OCI-LY3 (cell line): ENCODE results near the gene ETV6.

Experiments used
- H2AFZ ChIP-seq: fragments of 200-600, 300-600 bp; shearing (Covaris generic); 2 replicates; pipeline ENCODE4 v1.6.0; 2014; ENCODE audit warnings: antibody characterized with exemption, low read depth, low read length
- H3K27ac ChIP-seq: fragments of 200-600, 300-600 bp; sonication (generic); 2 replicates; pipeline ENCODE4 v1.5.1; 2014; ENCODE audit warnings: mild to moderate bottlenecking, low read length, moderate library complexity, mixed read lengths
- H3K27me3 ChIP-seq: fragments of 200-600, 300-600 bp; sonication (generic); 2 replicates; pipeline ENCODE4 v1.6.1; 2014; ENCODE audit warnings: low read depth, low read length, mixed read lengths
- H3K36me3 ChIP-seq: fragments of 200-600, 300-600 bp; sonication (generic); replicated peaks from 2 replicates; pipeline ENCODE3; 2014; ENCODE audit warnings: low read depth, low read length, mixed read lengths
- H3K4me1 ChIP-seq: fragments of 300-600, 200-600 bp; sonication (generic); 2 replicates; pipeline ENCODE4 v1.6.1; 2014; ENCODE audit warnings: low read length, mixed read lengths
- H3K4me2 ChIP-seq: fragments of 200-600, 300-600 bp; sonication (generic); 2 replicates; pipeline ENCODE4 v1.6.1; 2014; ENCODE audit warnings: low read length, mixed read lengths
- H3K4me3 ChIP-seq: fragments of 300-600, 200-600 bp; sonication (generic); 2 replicates; pipeline ENCODE4 v1.5.1; 2014; ENCODE audit warnings: antibody characterized with exemption, mild to moderate bottlenecking, low read length, moderate library complexity
- H3K79me2 ChIP-seq: fragments of 300-600, 200-600 bp; shearing (Covaris generic); 2 replicates; pipeline ENCODE4 v1.6.1; 2014; ENCODE audit warnings: mild to moderate bottlenecking, low read length, mixed read lengths
- H3K9ac ChIP-seq: fragments of 300-600, 200-600 bp; shearing (Covaris generic); 2 replicates; pipeline ENCODE4 v1.6.0; 2014; ENCODE audit warnings: mild to moderate bottlenecking, low read length, moderate library complexity
- H3K9me3 ChIP-seq: fragments of 200-600, 300-600 bp; shearing (Covaris generic); 2 replicates; pipeline ENCODE4 v1.6.1; 2014; ENCODE audit warnings: low read length, mixed read lengths; ENCODE audit not compliant: insufficient read depth
- H4K20me1 ChIP-seq: fragments of 200-600, 300-600 bp; sonication (generic); 2 replicates; pipeline ENCODE4 v1.6.1; 2016; ENCODE audit warnings: low read length, mixed read lengths; ENCODE audit not compliant: insufficient read depth
- EZH2phosphoT487 ChIP-seq: fragments of 200-600 bp; shearing (Covaris generic); IDR thresholded peaks from 2 replicates; pipeline ENCODE4 v1.6.1; 2018; ENCODE audit warnings: antibody characterized with exemption, mixed run types, low read depth
- TF ChIP-seq, protein P1 (sequence below): fragments of 200-600, 300-600 bp; sonication (generic); IDR thresholded peaks from 2 replicates; pipeline ENCODE4 v1.5.1; 2014; ENCODE audit warnings: antibody characterized with exemption, low read length, low read depth

ETV6 gene

DNA sequence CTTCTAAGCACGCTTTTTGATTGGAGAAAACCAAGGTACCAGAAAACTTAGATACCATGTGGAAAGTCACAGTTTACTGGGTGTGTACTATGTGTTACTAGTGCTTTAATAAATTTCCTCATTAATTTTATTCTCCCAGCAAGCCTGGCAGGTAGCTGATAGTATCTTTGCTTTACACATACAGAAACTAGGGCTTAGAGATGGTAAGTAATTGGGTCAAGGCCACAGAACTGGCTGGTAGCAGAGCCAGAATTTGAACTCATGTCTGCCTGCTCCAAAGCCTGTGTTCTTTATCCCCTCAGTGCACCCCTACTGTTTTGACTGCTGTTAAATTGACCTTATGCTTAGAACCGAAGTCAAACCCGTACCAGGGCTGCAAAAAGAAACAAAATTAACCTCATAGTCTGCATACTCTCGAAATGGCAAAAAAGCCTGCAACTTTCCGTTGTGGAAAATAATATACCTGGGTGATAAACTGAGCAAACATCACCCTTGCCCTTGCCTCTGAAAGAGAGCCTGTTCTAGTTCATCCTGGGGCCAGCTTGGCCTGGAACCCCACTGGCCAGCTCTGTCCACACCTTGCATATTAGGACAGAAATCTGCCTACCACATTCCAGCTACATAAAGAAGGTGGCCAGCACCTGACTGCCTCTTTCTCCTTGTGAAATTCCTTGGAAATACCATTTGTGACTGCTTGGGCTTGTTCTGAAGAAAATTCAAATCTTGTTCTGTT, 118.9 kb downstream of the ETV6 start:
- H3K4me1 ChIP-seq: peaks cover 99% of the 10 kb centered on the region
- H4K20me1 ChIP-seq: no peaks in the 10 kb centered on the region
- H3K36me3 ChIP-seq: peaks cover 6% of the 10 kb centered on the region
- H3K9me3 ChIP-seq: no peaks in the 10 kb centered on the region
- H3K9ac ChIP-seq: peak overlapping the region; percentile 86
- peak overlapping the region; percentile 96 for H3K27ac ChIP-seq
- H3K4me2 ChIP-seq: peak overlapping the region; percentile 66; the same call in 1 of the 2 replicates
- TF ChIP-seq EZH2phosphoT487: no peak
- TF ChIP-seq, protein P1, sequence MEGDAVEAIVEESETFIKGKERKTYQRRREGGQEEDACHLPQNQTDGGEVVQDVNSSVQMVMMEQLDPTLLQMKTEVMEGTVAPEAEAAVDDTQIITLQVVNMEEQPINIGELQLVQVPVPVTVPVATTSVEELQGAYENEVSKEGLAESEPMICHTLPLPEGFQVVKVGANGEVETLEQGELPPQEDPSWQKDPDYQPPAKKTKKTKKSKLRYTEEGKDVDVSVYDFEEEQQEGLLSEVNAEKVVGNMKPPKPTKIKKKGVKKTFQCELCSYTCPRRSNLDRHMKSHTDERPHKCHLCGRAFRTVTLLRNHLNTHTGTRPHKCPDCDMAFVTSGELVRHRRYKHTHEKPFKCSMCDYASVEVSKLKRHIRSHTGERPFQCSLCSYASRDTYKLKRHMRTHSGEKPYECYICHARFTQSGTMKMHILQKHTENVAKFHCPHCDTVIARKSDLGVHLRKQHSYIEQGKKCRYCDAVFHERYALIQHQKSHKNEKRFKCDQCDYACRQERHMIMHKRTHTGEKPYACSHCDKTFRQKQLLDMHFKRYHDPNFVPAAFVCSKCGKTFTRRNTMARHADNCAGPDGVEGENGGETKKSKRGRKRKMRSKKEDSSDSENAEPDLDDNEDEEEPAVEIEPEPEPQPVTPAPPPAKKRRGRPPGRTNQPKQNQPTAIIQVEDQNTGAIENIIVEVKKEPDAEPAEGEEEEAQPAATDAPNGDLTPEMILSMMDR: no peak
- no peak overlapping the region for H3K4me3 ChIP-seq
- peaks cover 77% of the 10 kb centered on the region for H3K79me2 ChIP-seq
- H2AFZ ChIP-seq: no peak overlapping the region
- no peaks in the 10 kb centered on the region for H3K27me3 ChIP-seq

DNA sequence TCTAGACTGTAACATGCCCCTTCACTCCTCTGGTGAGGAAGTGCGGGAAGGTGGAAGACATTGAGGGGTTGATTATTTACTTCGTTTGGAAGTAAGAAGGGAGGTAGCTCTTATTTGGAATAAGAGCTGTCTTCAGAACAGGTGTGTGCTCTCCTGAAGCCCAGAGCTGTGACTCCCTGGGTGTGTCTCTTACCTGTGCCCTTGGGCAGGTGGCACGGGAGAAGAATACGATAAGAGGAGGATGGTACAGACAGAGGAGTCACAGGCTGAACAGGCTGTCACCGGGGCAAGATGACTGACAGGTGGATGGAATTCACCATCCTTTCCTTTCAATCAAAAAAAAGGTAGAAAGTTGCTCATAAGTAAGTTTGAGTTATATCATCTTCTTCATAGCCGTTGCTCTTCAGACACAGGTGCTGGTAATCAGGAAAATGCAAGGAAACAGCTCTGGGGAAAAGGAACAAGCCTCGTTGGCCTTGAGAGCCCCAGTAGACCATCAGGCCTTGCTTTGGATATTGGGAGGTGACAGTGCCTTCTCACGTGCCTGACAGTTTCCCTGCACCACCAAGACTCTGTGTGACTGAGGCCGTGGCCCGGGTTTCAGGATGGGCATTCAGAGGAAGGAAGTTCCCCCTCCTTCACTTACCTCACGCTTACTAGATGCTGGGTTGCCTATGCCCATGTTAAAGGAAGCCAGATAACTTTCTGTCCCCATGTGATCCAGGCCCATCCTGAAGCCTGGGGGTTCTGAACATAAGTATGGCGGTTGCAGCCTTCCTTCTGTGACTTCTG, 120.4 kb downstream of the ETV6 start:
- Histone ChIP-seq H2AFZ (no peak overlapping the region), H3K27ac (peak overlapping the region; percentile 96), H3K79me2 (peaks cover 79% of the 10 kb centered on the region), H3K4me1 (peaks cover 99% of the 10 kb centered on the region), H3K27me3 (no peaks in the 10 kb centered on the region), H3K36me3 (peaks cover 6% of the 10 kb centered on the region), H4K20me1 (no peaks in the 10 kb centered on the region), H3K9ac (peak overlapping the region; percentile 86; the same call in 1 of the 2 replicates), H3K9me3 (no peaks in the 10 kb centered on the region), H3K4me2 (no peak overlapping the region), H3K4me3 (no peak overlapping the region)
- no peak for TF ChIP-seq EZH2phosphoT487
- TF ChIP-seq, protein P1: no peak

DNA sequence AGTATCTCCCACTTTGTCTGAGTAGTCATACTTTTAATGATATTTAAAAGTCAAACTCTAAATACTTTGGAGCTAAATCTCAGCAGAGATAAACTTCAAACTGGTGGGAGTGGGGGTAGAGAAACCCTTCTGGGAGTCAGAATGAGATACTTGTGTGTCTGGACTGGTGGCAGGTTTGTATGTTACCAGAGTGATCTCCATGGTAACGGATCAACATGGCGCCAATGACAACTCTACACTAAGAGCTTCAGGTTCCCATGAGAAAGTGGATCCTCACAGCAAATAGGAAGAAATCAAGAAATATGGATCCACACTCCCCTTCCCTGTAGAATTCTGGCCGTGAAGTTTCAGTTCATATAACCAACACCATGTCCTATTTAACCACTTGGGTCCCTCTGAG, 121.9 kb downstream of the ETV6 start:
- Histone ChIP-seq H3K4me3 (0 out of 2 replicates have a peak overlapping the region, but pooled peaks have one; percentile 4), H3K79me2 (peaks cover 93% of the 10 kb centered on the region), H3K36me3 (peaks cover 6% of the 10 kb centered on the region), H3K4me2 (peak overlapping the region; percentile 49), H3K4me1 (peaks cover 99% of the 10 kb centered on the region), H3K27me3 (no peaks in the 10 kb centered on the region), H3K27ac (peak overlapping the region; percentile 96), H4K20me1 (no peaks in the 10 kb centered on the region), H3K9me3 (no peaks in the 10 kb centered on the region), H3K9ac (peak overlapping the region; percentile 59), H2AFZ (no peak overlapping the region)
- TF ChIP-seq EZH2phosphoT487: no peak
- TF ChIP-seq, protein P1: no peak

DNA sequence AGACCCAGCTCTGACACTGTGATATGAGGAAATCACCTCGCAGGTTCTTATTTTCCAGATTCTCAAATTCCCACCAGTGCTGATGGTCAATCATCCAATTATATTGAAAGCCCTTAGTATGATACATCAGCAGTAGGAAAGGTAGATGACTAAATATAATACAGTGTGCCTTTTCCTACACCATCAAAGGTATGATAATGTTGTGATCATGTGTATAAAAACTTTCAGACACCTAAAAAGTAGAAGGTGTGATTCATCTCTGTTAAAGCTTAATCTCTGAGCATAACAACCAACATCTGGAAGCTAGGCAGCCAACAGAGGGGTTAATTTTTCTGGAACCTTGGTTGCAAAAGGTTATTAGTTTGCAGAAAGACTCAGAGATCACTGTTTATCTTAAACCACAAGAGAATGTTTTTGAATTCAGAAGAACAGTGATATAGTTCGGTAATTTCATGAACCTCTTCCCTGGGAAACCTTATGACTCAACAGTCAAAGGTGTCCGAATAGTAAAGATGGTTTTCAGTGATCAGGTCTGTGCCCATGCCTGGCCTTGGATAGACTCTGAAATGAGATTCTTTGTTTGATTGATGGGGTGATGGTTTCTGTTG, 122.5 kb downstream of the ETV6 start:
- H3K27ac ChIP-seq: peak overlapping the region; percentile 96
- H3K4me3 ChIP-seq: 0 out of 2 replicates have a peak overlapping the region, but pooled peaks have one; percentile 4
- no peak for TF ChIP-seq EZH2phosphoT487
- TF ChIP-seq, protein P1: no peak
- no peaks in the 10 kb centered on the region for H3K27me3 ChIP-seq
- H2AFZ ChIP-seq: no peak overlapping the region
- H3K36me3 ChIP-seq: peaks cover 9% of the 10 kb centered on the region
- peak overlapping the region; percentile 59 for H3K9ac ChIP-seq
- peaks cover 99% of the 10 kb centered on the region for H3K4me1 ChIP-seq
- H4K20me1 ChIP-seq: no peaks in the 10 kb centered on the region
- H3K9me3 ChIP-seq: no peaks in the 10 kb centered on the region
- peaks cover 94% of the 10 kb centered on the region for H3K79me2 ChIP-seq
- H3K4me2 ChIP-seq: peak overlapping the region; percentile 49
